ENCODE measurements around the gene NBL1. TPM values are rescaled to one million over a fixed set of nuclear protein-coding genes. Genes with fewer than 3 reads are reported as not detected.
"Not testable (repeated sequence)": the region's sequence is repeated elsewhere in the genome, so short reads cannot be mapped to it uniquely, and the experiment has no call there.

Gene NBL1
- total RNA-seq, 2 donors from 2014 or later, result 268 to 514 TPM

- DNase-seq (ENCODE audit: low spot score), result no peak
- Histone ChIP-seq H3K4me1 (replicated peaks) (peaks cover 2% of the 10 kb centered on the region), H3K4me3 (no peak overlapping the region), H3K9me3 (no peaks in the 10 kb centered on the region), H3K27me3 (replicated peaks; ENCODE audit: insufficient read depth) (no peaks in the 10 kb centered on the region), H3K27ac (no peak overlapping the region), H3K36me3 (no peaks in the 10 kb centered on the region)
- WGBS, result 48% methylated on average over 6 of the region's 6 CpGs
- TF ChIP-seq POLR2A (IDR thresholded peaks at IDR 0.05) (no peak), CTCF (IDR thresholded peaks at IDR 0.05) (no peak), POLR2AphosphoS5 (IDR thresholded peaks at IDR 0.05) (no peak)
- intact Hi-C loops (cut with DNase I), result no loop called here
These were observed 13.3 kb upstream of the NBL1 start for GRCh38 chr1:19630720-19631395.

GRCh38 chr1:19632211-19632610 is 11.9 kb upstream of the NBL1 start:
- no peak overlapping the region for H3K4me3 ChIP-seq
- no peaks in the 10 kb centered on the region for H3K36me3 ChIP-seq
- TF ChIP-seq POLR2AphosphoS5 (IDR thresholded peaks at IDR 0.05), result no peak
- no peak for TF ChIP-seq CTCF (IDR thresholded peaks at IDR 0.05)
- no peak for TF ChIP-seq POLR2A (IDR thresholded peaks at IDR 0.05)
- peaks cover 2% of the 10 kb centered on the region for H3K4me1 ChIP-seq (replicated peaks)
- DNase-seq (ENCODE audit: low spot score), result no peak
- no peak overlapping the region for H3K27ac ChIP-seq
- no peaks in the 10 kb centered on the region for H3K9me3 ChIP-seq
- H3K27me3 ChIP-seq (replicated peaks; ENCODE audit: insufficient read depth), result no peaks in the 10 kb centered on the region
- intact Hi-C loops (cut with DNase I), result no loop called here
- 77% methylated on average over 2 of the region's 2 CpGs for WGBS

GRCh38 chr1:19633106-19633505 is 11.0 kb upstream of the NBL1 start:
- Histone ChIP-seq H3K36me3 (no peaks in the 10 kb centered on the region), H3K9me3 (no peaks in the 10 kb centered on the region), H3K4me1 (replicated peaks) (peaks cover 2% of the 10 kb centered on the region), H3K27me3 (replicated peaks; ENCODE audit: insufficient read depth) (no peaks in the 10 kb centered on the region), H3K4me3 (no peak overlapping the region), H3K27ac (no peak overlapping the region)
- DNase-seq (ENCODE audit: low spot score), result no peak
- TF ChIP-seq CTCF (IDR thresholded peaks at IDR 0.05), result no peak
- no peak for TF ChIP-seq POLR2A (IDR thresholded peaks at IDR 0.05)
- 94% methylated on average over 2 of the region's 2 CpGs for WGBS
- intact Hi-C loops (cut with DNase I), result no loop called here

- WGBS, result 97% methylated on average over 9 of the region's 9 CpGs
- H3K27ac ChIP-seq; H3K9me3 ChIP-seq; H3K27me3 ChIP-seq (replicated peaks; ENCODE audit: insufficient read depth); H3K4me3 ChIP-seq; DNase-seq (ENCODE audit: low spot score); H3K36me3 ChIP-seq; H3K4me1 ChIP-seq (replicated peaks); intact Hi-C loops (cut with DNase I): not testable (repeated sequence)
These were observed 9.0 kb upstream of the NBL1 start for GRCh38 chr1:19635064-19635463.

- no peak overlapping the region for H3K4me3 ChIP-seq
- intact Hi-C loops (cut with DNase I), result no loop called here
- H3K27ac ChIP-seq, result no peak overlapping the region
- no peak for DNase-seq (ENCODE audit: low spot score)
- 60% methylated on average over 4 of the region's 4 CpGs for WGBS
- H3K27me3 ChIP-seq (replicated peaks; ENCODE audit: insufficient read depth), result no peaks in the 10 kb centered on the region
- H3K36me3 ChIP-seq, result no peaks in the 10 kb centered on the region
- H3K9me3 ChIP-seq, result no peaks in the 10 kb centered on the region
- TF ChIP-seq POLR2A (IDR thresholded peaks at IDR 0.05) (no peak), CTCF (IDR thresholded peaks at IDR 0.05) (no peak), POLR2AphosphoS5 (IDR thresholded peaks at IDR 0.05) (no peak)
- peaks cover 3% of the 10 kb centered on the region for H3K4me1 ChIP-seq (replicated peaks)
These were observed 8.5 kb upstream of the NBL1 start for GRCh38 chr1:19635646-19636045.
